HG02885 (cell line): ENCODE measurements around the gene WDR11.
A peak's percentile ranks its signal among the peaks of the same experiment; 100 is the strongest.

Experiments used
- ATAC-seq: cut with Tn5 transposase; IDR thresholded peaks from one replicate; pipeline ENCODE4 v1.9.1; 2021; ENCODE audit warnings: mild to moderate bottlenecking; ENCODE audit not compliant: unreplicated experiment, poor library complexity

The WDR11 gene

GRCh38 chr10:120850911-120851865 is at the start of gene WDR11:
WDR11 (plus strand) TSS chr10:120851362; CDS start chr10:120851421, 59 bp downstream.
- ATAC-seq, result peak; percentile 96

DNA sequence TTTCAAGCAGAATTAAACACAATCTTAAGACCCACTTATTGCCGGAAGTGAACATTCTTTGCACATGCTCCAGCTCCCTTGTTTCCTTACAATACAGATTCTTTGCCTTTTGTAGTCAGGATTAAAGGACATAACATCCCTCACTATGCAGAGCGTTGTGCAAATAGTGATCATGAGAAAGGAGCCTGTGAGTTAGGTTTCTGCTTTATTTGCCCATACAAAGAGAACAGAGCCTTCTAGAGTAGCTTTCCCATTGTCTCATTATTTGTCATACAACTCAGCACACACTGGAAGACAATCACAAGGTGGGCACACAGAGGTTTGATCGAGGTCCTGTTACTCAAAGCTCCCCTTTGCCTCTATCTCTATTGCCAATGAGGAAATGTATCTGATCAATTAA is 48.2 kb upstream of the WDR11 start:
- no peak for ATAC-seq

DNA sequence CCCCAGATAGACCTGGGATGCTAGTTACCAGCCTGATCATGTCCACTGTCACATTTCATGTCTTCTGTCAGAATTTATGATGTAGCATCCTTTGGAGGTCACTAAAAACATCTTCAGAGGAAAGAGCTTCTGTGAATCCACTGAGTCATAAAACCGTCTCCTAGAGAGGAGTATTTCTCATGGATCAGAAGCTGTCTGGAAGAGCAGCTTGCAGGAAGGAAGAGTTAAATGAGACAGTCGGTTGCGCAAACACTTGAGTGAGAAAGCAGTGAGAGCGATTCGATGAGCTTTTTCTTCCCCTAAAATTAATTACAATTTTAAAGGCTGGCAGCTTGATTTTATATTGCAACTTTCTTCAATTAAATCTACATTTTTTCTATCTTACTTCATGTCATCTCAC is 47.2 kb upstream of the WDR11 start:
- ATAC-seq, result no peak

DNA sequence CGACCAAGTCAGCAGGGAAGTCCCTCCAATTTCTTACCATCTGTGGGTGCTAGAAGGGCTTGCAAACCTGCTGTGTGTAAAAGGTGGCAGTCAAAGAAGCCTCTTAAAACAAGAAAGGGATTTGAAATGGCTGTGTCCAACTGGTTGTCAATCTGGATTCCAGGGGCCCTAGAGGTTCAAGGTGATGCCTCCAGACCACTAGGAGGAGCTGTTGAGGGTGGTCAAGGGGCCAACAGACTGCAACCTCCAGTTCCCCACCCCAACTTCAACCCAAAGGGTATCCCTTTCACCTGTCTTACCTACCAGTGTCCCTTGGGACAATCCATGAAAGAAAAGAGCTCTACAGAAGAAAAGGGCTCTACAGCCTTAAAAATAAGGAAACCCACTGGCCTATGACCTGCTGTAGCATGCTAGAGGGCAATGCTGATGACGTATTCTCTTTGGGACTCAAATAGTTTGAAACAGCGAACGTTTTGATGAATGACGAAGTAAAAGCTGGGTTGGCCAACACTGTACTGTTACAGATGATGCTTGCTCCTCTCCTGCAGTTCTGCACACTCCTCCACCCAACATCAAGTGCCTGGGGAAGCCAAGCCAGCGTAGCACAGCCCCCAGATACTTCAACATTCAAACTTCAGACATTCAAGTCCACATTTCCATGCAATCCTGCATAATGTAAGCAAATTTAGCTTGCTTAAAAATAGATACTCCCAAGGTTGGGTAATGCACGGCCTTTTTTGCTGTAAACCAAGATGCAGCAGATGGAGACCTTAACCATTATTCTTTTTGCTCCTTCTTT is 45.9 kb upstream of the WDR11 start:
- ATAC-seq, result no peak

- ATAC-seq, result no peak
Measured at GRCh38 chr10:120806081-120806480, 45.1 kb upstream of the WDR11 start.

DNA sequence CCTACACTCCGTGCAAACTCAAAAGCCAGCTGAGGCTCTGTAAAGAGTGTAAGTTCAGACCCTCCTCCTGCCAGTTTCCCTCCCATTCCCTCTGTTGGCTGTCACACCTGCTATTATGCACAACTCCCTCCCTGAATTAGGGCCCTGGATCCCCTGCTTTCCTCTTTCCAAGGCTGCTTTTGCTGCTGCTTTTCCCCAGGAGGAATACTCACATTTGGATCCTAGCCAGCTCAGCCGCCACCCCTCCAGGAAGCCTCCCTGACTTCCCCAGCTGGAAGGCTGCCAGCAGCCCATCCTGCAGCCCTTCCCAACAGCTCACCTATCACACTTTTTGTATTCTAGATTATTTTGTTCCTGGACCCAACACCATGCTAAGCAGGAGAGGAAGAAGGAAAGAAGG is 40.9 kb upstream of the WDR11 start:
- no peak for ATAC-seq

- no peak for ATAC-seq
Measured at GRCh38 chr10:120813085-120813484, 38.1 kb upstream of the WDR11 start.

- no peak for ATAC-seq
Measured at GRCh38 chr10:120818301-120818700, 32.9 kb upstream of the WDR11 start.

- no peak for ATAC-seq
Measured at GRCh38 chr10:120819366-120819765, 31.8 kb upstream of the WDR11 start.

- ATAC-seq, result no peak
Measured at GRCh38 chr10:120823266-120823665, 27.9 kb upstream of the WDR11 start.

DNA sequence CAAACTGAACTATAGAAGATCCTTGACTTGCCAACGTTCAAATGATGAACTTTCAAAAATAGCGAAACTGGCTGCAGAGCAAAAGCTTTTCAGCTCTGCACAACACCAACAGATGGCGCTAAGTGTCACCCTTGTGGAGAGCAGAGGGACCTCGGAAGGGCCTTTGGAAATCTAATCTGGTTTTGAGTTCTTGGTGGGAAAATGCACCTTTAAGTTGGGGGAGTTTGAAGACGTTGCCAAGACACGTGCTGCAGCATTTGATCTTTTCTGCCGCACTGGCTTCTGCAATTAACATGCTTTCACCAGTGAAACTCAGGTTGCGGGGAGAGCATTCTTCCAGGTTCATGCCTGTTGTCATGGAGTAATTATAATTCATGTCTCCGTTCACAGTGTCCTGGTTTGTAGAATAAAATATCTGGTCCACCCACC is 26.3 kb upstream of the WDR11 start:
- no peak for ATAC-seq

DNA sequence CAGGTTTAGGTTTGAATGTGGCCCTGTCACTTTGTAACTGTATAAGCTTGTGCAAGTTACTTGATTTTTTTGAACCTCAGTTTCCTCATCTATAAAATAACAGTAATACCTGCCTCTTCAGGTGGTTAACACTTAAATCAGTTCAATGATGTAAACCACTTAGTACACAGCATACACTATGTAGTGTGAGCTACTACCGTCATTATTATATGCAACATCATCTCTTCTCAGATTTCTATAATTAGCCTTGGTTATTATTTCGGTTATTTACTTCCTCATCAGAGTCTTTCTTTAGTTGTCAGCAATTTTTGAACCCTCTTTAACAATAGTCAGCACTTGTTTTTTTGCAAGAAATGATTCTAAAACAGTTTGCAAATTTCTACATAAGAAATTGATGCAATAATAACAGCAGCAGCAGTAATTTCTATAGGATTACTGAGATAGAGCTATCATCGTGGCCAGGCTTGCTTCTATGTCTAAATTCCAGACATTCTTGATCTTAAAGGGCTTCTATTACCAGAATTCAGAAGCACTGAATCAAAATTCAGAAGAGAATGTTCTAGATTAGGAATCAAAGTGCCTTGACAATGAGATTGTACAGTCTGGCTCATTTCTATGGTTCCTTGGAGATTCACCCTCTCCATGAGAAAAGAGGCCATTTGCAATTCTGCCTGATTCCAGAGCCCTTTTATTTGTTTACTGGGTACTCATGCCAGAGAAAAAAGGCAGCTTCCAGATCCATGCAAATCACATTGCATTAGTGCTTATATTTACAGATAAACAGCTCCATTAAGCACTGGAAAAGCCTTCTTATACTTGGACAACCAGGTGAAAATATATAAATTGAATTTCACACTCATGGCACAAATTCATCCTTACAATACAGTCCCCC is 25.0 kb upstream of the WDR11 start:
- ATAC-seq, result no peak

DNA sequence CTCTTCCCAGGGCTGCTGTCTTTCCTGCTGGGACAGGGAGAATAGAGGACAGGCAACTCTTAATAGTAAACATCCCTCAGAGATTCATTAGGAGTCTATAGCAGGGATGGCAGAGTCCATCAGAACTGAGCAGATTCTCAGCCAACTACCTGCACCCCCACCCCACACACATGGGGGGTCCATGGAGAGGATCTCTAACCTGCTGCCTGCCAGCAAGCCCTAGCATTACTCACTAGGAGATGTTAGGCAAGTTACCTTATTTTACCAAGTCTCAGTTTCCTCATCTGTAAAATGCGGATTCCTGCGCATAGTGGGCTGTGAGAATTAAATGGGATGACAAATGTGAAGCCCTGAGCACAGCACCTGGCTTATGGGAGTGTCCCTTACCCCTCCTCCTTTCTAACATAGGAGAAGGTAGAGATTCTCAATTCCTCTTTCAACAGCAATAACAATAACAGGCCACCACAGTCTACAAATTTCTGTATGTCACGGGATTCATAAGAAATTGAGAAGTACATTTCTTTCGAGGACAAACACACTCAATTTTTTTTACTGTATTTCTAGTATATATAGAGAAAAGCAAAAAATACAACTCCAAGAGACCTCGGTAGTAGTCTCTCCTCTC is 23.8 kb upstream of the WDR11 start:
- ATAC-seq, result peak; percentile 88

GRCh38 chr10:120828763-120829319 is 22.3 kb upstream of the WDR11 start:
- ATAC-seq, result no peak

DNA sequence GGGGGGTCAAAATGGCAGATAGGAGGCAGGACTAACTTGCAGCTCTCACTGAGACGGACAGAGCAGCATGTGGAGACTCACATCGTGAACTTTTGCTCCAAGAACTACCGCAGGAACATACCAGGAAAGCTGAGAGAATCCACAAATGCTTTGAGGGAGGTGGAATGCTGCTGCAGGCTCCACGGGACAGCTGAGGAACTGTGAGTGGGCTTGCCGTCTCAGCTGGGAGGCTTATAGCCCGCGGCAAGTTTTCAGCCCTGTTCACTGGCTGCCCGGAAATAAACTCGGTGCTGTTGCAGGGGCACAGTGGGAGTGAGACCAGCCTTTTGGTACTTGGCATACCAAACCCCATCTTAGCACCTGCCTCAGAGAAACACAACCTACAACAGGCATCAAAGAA is 19.1 kb upstream of the WDR11 start:
- no peak for ATAC-seq

DNA sequence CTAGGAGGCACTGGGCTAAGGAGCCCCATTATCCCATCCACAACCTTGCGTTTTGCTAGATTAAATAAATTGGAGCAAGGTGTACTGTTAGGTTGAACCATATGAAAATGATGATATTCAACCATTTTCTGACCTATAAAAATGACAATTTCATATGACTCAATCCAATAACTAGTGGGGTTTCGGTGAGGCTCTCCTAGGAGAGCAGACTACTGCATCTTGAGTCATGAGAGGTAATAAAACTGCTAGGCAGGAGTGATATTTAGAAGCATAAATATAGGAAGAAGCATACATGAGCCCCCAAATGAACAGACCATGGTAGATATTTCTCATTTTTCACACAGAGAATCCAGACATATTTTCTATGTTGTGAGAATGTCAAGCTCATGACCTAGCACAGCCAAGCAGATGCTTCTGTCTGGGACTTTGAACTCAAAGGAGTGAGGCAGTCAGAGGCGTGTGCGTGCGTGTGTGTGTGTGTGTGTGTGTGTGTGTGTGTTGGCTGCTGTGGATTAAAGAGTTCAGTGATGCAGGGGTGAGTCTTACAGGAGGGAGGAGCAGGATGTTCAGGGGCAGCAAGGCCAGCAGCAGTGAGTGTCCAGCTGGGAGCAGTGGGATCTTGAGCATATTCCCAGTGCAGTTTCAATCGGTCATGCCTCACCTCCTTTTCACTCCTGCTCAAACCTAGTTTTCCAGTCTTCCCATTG is 17.8 kb upstream of the WDR11 start:
- no peak for ATAC-seq

DNA sequence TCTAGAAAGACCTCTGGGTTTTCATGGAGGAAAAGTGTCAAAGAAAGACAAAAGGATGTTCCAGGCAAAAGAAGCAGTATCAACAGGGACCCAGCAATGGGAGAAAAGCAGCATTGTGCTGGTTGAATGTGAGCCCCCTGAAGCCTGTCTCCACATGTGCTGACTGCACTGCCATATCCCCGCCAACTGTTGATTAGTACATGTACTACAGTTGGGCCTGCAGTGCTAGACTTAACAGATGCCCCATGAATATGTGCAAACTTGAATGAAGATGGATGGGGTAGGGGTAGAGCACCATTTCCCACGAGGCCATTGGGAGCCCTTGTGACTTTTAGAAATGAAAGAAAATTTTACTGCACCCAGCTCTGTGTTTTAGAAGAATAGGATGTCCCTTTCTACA is 15.6 kb upstream of the WDR11 start:
- ATAC-seq, result no peak

DNA sequence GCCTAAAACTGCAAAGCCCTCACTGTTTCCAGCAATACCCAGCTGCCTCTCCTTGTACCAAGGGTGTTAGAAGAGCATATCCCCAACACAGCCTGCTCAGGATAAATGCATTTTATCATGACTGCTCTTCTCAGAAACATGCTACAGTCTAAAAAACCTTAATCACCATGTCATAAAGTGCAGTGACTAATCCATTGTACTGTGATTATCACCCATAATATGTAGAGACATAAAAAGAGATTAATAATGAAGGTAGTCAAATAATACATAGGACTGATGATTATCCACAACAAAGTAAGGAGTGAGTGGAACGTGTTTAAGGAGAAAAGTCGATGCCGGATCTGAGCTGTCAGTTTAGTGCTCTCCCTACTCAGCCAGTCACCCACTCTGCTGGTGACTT is 12.2 kb upstream of the WDR11 start:
- no peak for ATAC-seq
